Neural cell (in vitro differentiated cells): ENCODE results near the gene CNTNAP5. TPM values are rescaled to one million over a fixed set of nuclear protein-coding genes. Genes with fewer than 3 reads are reported as not detected.

Source experiments
- H2AFZ ChIP-seq: fragments of 200-600, 300-800 bp; sonication (generic), shearing (Covaris generic); 2 replicates; pipeline ENCODE4 v1.6.0; 2014; ENCODE audit warnings: low read depth, mild to moderate bottlenecking, antibody characterized with exemption, low read length, moderate library complexity
- H3F3A ChIP-seq: fragments of 200-600 bp; shearing (Covaris generic); 2 replicates; pipeline ENCODE4 v1.6.1; 2016; ENCODE audit warnings: mild to moderate bottlenecking, moderate library complexity, mixed read lengths, antibody characterized with exemption, low read length; ENCODE audit not compliant: insufficient read depth, poor library complexity, severe bottlenecking
- H3K27ac ChIP-seq: fragments of 200-600, 300-800 bp; sonication (generic), shearing (Covaris generic); 2 replicates; pipeline ENCODE4 v1.5.1; 2014; ENCODE audit warnings: mild to moderate bottlenecking, low read length, moderate library complexity
- H3K27me3 ChIP-seq: fragments of 300-800, 200-600 bp; sonication (generic), shearing (Covaris generic); 2 replicates; pipeline ENCODE4 v1.6.0; 2014; ENCODE audit warnings: mild to moderate bottlenecking, low read depth, low read length, moderate library complexity; ENCODE audit not compliant: insufficient read depth
- H3K36me3 ChIP-seq: fragments of 300-800, 200-600 bp; sonication (generic), shearing (Covaris generic); 2 replicates; pipeline ENCODE4 v1.5.1; 2014; ENCODE audit warnings: mild to moderate bottlenecking, antibody characterized with exemption, low read length, moderate library complexity; ENCODE audit not compliant: insufficient read depth
- H3K4me2 ChIP-seq: fragments of 300-800, 200-600 bp; sonication (generic), shearing (Covaris generic); 2 replicates; pipeline ENCODE4 v1.6.0; 2014; ENCODE audit warnings: mild to moderate bottlenecking, low read length
- H3K4me3 ChIP-seq: fragments of 300-800, 200-600 bp; sonication (generic), shearing (Covaris generic); 2 replicates; pipeline ENCODE4 v1.5.1; 2014; ENCODE audit warnings: mild to moderate bottlenecking, low read length, moderate library complexity
- H3K79me2 ChIP-seq: fragments of 200-600 bp; shearing (Covaris generic); replicated peaks from 2 replicates; pipeline ENCODE4 v1.6.0; 2014; ENCODE audit warnings: mild to moderate bottlenecking, low read length, moderate library complexity; ENCODE audit not compliant: insufficient read depth
- H3K9ac ChIP-seq: fragments of 300-800, 200-600 bp; sonication (generic), shearing (Covaris generic); 2 replicates; pipeline ENCODE4 v1.6.1; 2016; ENCODE audit warnings: mild to moderate bottlenecking, low read length, mixed read lengths
- H3K9me2 ChIP-seq: fragments of 200-600 bp; shearing (Covaris generic); 2 replicates; pipeline ENCODE4 v1.6.1; 2016; ENCODE audit warnings: mild to moderate bottlenecking, low read length, mixed read lengths; ENCODE audit not compliant: insufficient read depth
- H3K9me3 ChIP-seq: fragments of 200-600, 300-800 bp; sonication (generic), shearing (Covaris generic); 2 replicates; pipeline ENCODE4 v1.6.1; 2016; ENCODE audit warnings: mild to moderate bottlenecking, mixed run types, low read length, moderate library complexity, mixed read lengths
- H4K20me1 ChIP-seq: fragments of 200-600 bp; shearing (Covaris generic); 2 replicates; pipeline ENCODE4 v1.6.1; 2016; ENCODE audit warnings: mild to moderate bottlenecking, mixed run types; ENCODE audit not compliant: insufficient read depth
- CTCF ChIP-seq: fragments of 450-650 bp; IDR thresholded peaks from 2 replicates; pipeline ENCODE4 v1.5.1; 2014; ENCODE audit warnings: antibody characterized with exemption, mild to moderate bottlenecking, moderate library complexity; ENCODE audit not compliant: poor library complexity, severe bottlenecking
- EP300 ChIP-seq: fragments of 450-650 bp; conservative IDR thresholded peaks from 2 replicates; pipeline ENCODE4 v1.6.1; 2014; ENCODE audit warnings: antibody characterized with exemption, mild to moderate bottlenecking, moderate library complexity; ENCODE audit not compliant: poor library complexity, severe bottlenecking
- EZH2 ChIP-seq: fragments of 200-600, 300-800 bp; shearing (Covaris generic), sonication (generic); IDR thresholded peaks from 2 replicates; pipeline ENCODE4 v1.6.1; 2014; ENCODE audit warnings: antibody characterized with exemption, low read length, borderline replicate concordance, mild to moderate bottlenecking; ENCODE audit not compliant: insufficient read depth, poor library complexity, severe bottlenecking
- MXI1 ChIP-seq: fragments of 450-650 bp; conservative IDR thresholded peaks from 2 replicates; pipeline ENCODE4 v1.6.1; 2014; ENCODE audit warnings: antibody characterized with exemption, mild to moderate bottlenecking; ENCODE audit not compliant: poor library complexity, severe bottlenecking
- POLR2AphosphoS5 ChIP-seq: IDR thresholded peaks from 2 replicates; pipeline ENCODE4 v1.6.1; 2012
- RAD21 ChIP-seq: fragments of 450-650 bp; conservative IDR thresholded peaks from 2 replicates; pipeline ENCODE4 v1.6.1; 2014; ENCODE audit warnings: antibody characterized with exemption, mild to moderate bottlenecking, moderate library complexity
- REST ChIP-seq: IDR thresholded peaks from 2 replicates; pipeline ENCODE4 v1.6.1; 2012; ENCODE audit warnings: borderline replicate concordance
- SMC3 ChIP-seq: fragments of 450-650 bp; conservative IDR thresholded peaks from 2 replicates; pipeline ENCODE4 v1.6.1; 2014; ENCODE audit warnings: antibody characterized with exemption, mild to moderate bottlenecking, moderate library complexity; ENCODE audit not compliant: poor library complexity
- TAF1 ChIP-seq: IDR thresholded peaks from 2 replicates; pipeline ENCODE4 v1.6.1; 2012; ENCODE audit warnings: low read depth
- polyA plus RNA-seq: library from polyadenylated mRNA; depleted of rRNA; stranded (reverse); fragments of >200 nt; gene quantifications from 2 replicates; pipeline ENCODE4 v1.2.3, GENCODE V29; 2014

Gene CNTNAP5
- polyA plus RNA-seq, 1 donor from 2014 or later, result 19.3 TPM

DNA sequence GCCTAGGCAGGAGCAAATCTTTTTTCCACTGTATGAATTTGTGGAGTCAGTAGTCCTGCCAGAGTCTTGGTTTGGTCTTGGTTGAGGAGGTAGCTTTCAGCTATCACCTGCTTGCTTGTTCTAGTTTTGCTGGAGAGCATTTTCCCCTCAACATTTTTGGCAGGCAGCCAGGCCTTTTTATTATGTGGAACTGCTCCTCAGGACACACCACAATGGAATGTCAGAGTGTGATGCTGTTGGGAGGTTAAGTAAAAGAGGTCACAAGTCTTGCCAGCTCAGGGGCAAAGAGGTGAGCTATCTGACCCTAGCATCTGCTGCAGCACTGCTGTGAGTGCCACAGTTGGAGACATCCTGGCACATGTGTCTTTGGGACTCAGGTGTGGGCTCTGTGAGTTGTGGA is 258.0 kb downstream of the CNTNAP5 start:
- Histone ChIP-seq H2AFZ (no peak overlapping the region), H3K9me3 (no peaks in the 10 kb centered on the region), H3K4me3 (no peak overlapping the region), H3K9ac (no peak overlapping the region), H4K20me1 (no peaks in the 10 kb centered on the region), H3K9me2 (no peaks in the 10 kb centered on the region), H3K27ac (no peak overlapping the region), H3K4me2 (no peak overlapping the region), H3F3A (no peaks in the 10 kb centered on the region), H3K27me3 (no peaks in the 10 kb centered on the region), H3K79me2 (no peaks in the 10 kb centered on the region), H3K36me3 (no peaks in the 10 kb centered on the region)
- TF ChIP-seq REST (no peak), TAF1 (no peak), EZH2 (no peak)

- Histone ChIP-seq H3K9me3 (no peaks in the 10 kb centered on the region), H3K27me3 (no peaks in the 10 kb centered on the region), H3K27ac (no peak overlapping the region), H4K20me1 (no peaks in the 10 kb centered on the region), H3K9ac (no peak overlapping the region), H3K9me2 (no peaks in the 10 kb centered on the region), H3K79me2 (no peaks in the 10 kb centered on the region), H2AFZ (no peak overlapping the region), H3K4me2 (no peak overlapping the region), H3K4me3 (no peak overlapping the region), H3K36me3 (no peaks in the 10 kb centered on the region), H3F3A (no peaks in the 10 kb centered on the region)
- TF ChIP-seq EZH2 (no peak), EP300 (no peak), SMC3 (no peak), TAF1 (no peak), POLR2AphosphoS5 (no peak), REST (no peak), RAD21 (no peak), MXI1 (no peak), CTCF (no peak)
These were observed 261.1 kb downstream of the CNTNAP5 start for GRCh38 chr2:124286089-124286783.
